Breast epithelium (tissue), 4 donors: ENCODE results near the gene LRRC18. TPM values are rescaled to one million over a fixed set of nuclear protein-coding genes. Genes with fewer than 3 reads are reported as not detected.

Experiments used
- DNase-seq, 2 donors: peaks; one replicate each; pipeline ENCODE4 v3.0.0-alpha.2; 2019; ENCODE audit warnings: low spot score in 2 of 2
- H3K27ac ChIP-seq, 2 donors: fragments of 200-600 bp; sonication (generic) in 1 of 2; one replicate each; pipeline ENCODE4 v1.5.1; 2016 to 2019; ENCODE audit warnings: mild to moderate bottlenecking in 1 of 2
- H3K27me3 ChIP-seq, 2 donors: fragments of 200-600 bp; sonication (generic) in 1 of 2; one replicate each; pipeline versions ENCODE4 v1.5.1 to v1.6.0; 2017 to 2019; ENCODE audit warnings: control low read depth in 1 of 2, mild to moderate bottlenecking in 1 of 2
- H3K36me3 ChIP-seq: fragments of 200-600 bp; one replicate; pipeline ENCODE4 v1.5.1; 2019
- H3K4me1 ChIP-seq, 2 donors: fragments of 200-600 bp; sonication (generic); one replicate each; pipeline ENCODE4 v1.5.1; 2016 to 2019; ENCODE audit warnings: control low read depth in 1 of 2
- H3K4me3 ChIP-seq, 3 donors: fragments of 200-600 bp; sonication (generic); 1 replicate in 2 of 3; 2 replicates in 1 of 3; pipeline ENCODE4 v1.5.1; 2016 to 2019; ENCODE audit warnings: mild to moderate bottlenecking in 3 of 3, moderate library complexity in 2 of 3
- H3K9me3 ChIP-seq, 2 donors: fragments of 200-600 bp; sonication (generic) in 1 of 2; one replicate each; pipeline ENCODE4 v1.5.1; 2016 to 2019; ENCODE audit warnings: control low read depth in 1 of 2
- CTCF ChIP-seq, 3 donors: fragments of 450-650 bp; IDR thresholded peaks; one replicate each; pipeline ENCODE4 v1.5.1; 2016 to 2017; ENCODE audit warnings: antibody characterized with exemption in 3 of 3, mild to moderate bottlenecking in 3 of 3, moderate library complexity in 3 of 3
- POLR2A ChIP-seq: fragments of 450-650 bp; IDR thresholded peaks from one replicate; pipeline ENCODE4 v1.6.1; 2016; ENCODE audit warnings: antibody characterized with exemption, mild to moderate bottlenecking, moderate library complexity
- POLR2AphosphoS5 ChIP-seq, 3 donors: sonication (generic); formaldehyde crosslinking; IDR thresholded peaks; one replicate each; pipeline ENCODE4 v1.6.1; 2017; ENCODE audit warnings: antibody characterized with exemption in 3 of 3
- intact Hi-C: fragments of 100-400 bp; cut with DNase I; formaldehyde crosslinking; loops from one replicate; pipeline ENCODE4 v1.15.1; 2023; ENCODE audit warnings: low total_unique reads
- total RNA-seq, 3 donors: library from RNA; depleted of rRNA; stranded (reverse); fragments of >200 nt; gene quantifications; one replicate each; pipeline ENCODE4 v1.1.0, GENCODE V29; 2016

LRRC18 gene
- total RNA-seq, 3 donors from 2014 or later = not detected

GRCh38 chr10:48941427-48942075, 1.9 kb upstream of the LRRC18 start:
- no peak for TF ChIP-seq POLR2A
- TF ChIP-seq POLR2AphosphoS5 (IDR thresholded peaks at IDR 0.05) = no peak
- TF ChIP-seq CTCF (IDR thresholded peaks at IDR 0.05) = no peak
- intact Hi-C loops = no loop called here
- DNase-seq = no peak

GRCh38 chr10:48940958-48941357, 1.3 kb upstream of the LRRC18 start:
- H3K4me3 ChIP-seq = no peak overlapping the region
- no peak overlapping the region for H3K27ac ChIP-seq
- H3K27me3 ChIP-seq = no peaks in the 10 kb centered on the region
- DNase-seq = no peak
- H3K36me3 ChIP-seq = no peaks in the 10 kb centered on the region
- H3K9me3 ChIP-seq = no peaks in the 10 kb centered on the region
- H3K4me1 ChIP-seq = no peaks in the 10 kb centered on the region
- no peak for TF ChIP-seq CTCF (IDR thresholded peaks at IDR 0.05)
- no peak for TF ChIP-seq POLR2A
- no peak for TF ChIP-seq POLR2AphosphoS5 (IDR thresholded peaks at IDR 0.05)
- intact Hi-C loops = no loop called here

More at GRCh38 chr10:48941427-48942075, 1.9 kb upstream of the LRRC18 start:
- no peaks in the 10 kb centered on the region for H3K27me3 ChIP-seq
- no peaks in the 10 kb centered on the region for H3K9me3 ChIP-seq
- no peak overlapping the region for H3K27ac ChIP-seq
- H3K36me3 ChIP-seq = no peaks in the 10 kb centered on the region
- H3K4me3 ChIP-seq = no peak overlapping the region
- no peaks in the 10 kb centered on the region for H3K4me1 ChIP-seq

- no peaks in the 10 kb centered on the region for H3K36me3 ChIP-seq
- TF ChIP-seq POLR2A = no peak
- TF ChIP-seq CTCF (IDR thresholded peaks at IDR 0.05) = no peak
- TF ChIP-seq POLR2AphosphoS5 (IDR thresholded peaks at IDR 0.05) = no peak
- no peaks in the 10 kb centered on the region for H3K9me3 ChIP-seq
- intact Hi-C loops = no loop called here
- no peak overlapping the region for H3K4me3 ChIP-seq
- H3K27ac ChIP-seq = no peak overlapping the region
- no peaks in the 10 kb centered on the region for H3K4me1 ChIP-seq
- H3K27me3 ChIP-seq = no peaks in the 10 kb centered on the region
- DNase-seq = no peak
Observed at GRCh38 chr10:48940372-48940771, 732 bp upstream of the LRRC18 start.

- intact Hi-C loops = no loop called here
- Histone ChIP-seq H3K4me1 (no peaks in the 10 kb centered on the region), H3K27ac (no peak overlapping the region), H3K27me3 (no peaks in the 10 kb centered on the region), H3K36me3 (no peaks in the 10 kb centered on the region), H3K9me3 (no peaks in the 10 kb centered on the region), H3K4me3 (no peak overlapping the region)
- TF ChIP-seq POLR2AphosphoS5 (IDR thresholded peaks at IDR 0.05) (no peak), CTCF (IDR thresholded peaks at IDR 0.05) (no peak), POLR2A (no peak)
- no peak for DNase-seq
Observed at GRCh38 chr10:48938990-48939536, 577 bp downstream of the LRRC18 start.

GRCh38 chr10:48938281-48938680, 1.4 kb downstream of the LRRC18 start:
- no peak for DNase-seq
- no peaks in the 10 kb centered on the region for H3K4me1 ChIP-seq
- TF ChIP-seq POLR2A (no peak), CTCF (IDR thresholded peaks at IDR 0.05) (no peak), POLR2AphosphoS5 (IDR thresholded peaks at IDR 0.05) (no peak)
- H3K27me3 ChIP-seq = no peaks in the 10 kb centered on the region
- H3K4me3 ChIP-seq = no peak overlapping the region
- no peaks in the 10 kb centered on the region for H3K9me3 ChIP-seq
- intact Hi-C loops = no loop called here
- no peak overlapping the region for H3K27ac ChIP-seq
- no peaks in the 10 kb centered on the region for H3K36me3 ChIP-seq
